ENCODE data around the gene NAP1L4.

Gene NAP1L4

GRCh38 chr11:2999464-2999998 is 7.4 kb upstream of the NAP1L4 start:
- TF ChIP-seq CTCF (IDR thresholded peaks at IDR 0.05; ENCODE audit: insufficient read depth, low read length, poor library complexity, severe bottlenecking), result no peak
- no peak for DNase-seq (ENCODE audit: extremely low read depth, insufficient read length)

GRCh38 chr11:2998073-2998850 is 6.1 kb upstream of the NAP1L4 start:
- TF ChIP-seq CTCF (IDR thresholded peaks at IDR 0.05; ENCODE audit: insufficient read depth, low read length, poor library complexity, severe bottlenecking), result no peak
- DNase-seq (ENCODE audit: extremely low read depth, insufficient read length), result no peak

More at GRCh38 chr11:2999464-2999998, 7.4 kb upstream of the NAP1L4 start:
- no peak overlapping the region for H3K4me3 ChIP-seq (replicated peaks; ENCODE audit: low read depth, low read length)
- H3K36me3 ChIP-seq (ENCODE audit: control insufficient read depth, insufficient read depth, low read length), result peaks cover 28% of the 10 kb centered on the region
- no peaks in the 10 kb centered on the region for H3K27me3 ChIP-seq (replicated peaks; ENCODE audit: control insufficient read depth, insufficient read depth, low read length)

GRCh38 chr11:2997406-2997805 is 5.3 kb upstream of the NAP1L4 start:
- TF ChIP-seq CTCF (IDR thresholded peaks at IDR 0.05; ENCODE audit: insufficient read depth, low read length, poor library complexity, severe bottlenecking), result no peak
- no peak for DNase-seq (ENCODE audit: extremely low read depth, insufficient read length)
- Histone ChIP-seq H3K36me3 (ENCODE audit: control insufficient read depth, insufficient read depth, low read length) (peaks cover 14% of the 10 kb centered on the region), H3K27me3 (replicated peaks; ENCODE audit: control insufficient read depth, insufficient read depth, low read length) (no peaks in the 10 kb centered on the region), H3K4me3 (replicated peaks; ENCODE audit: low read depth, low read length) (no peak overlapping the region)

More at GRCh38 chr11:2998073-2998850, 6.1 kb upstream of the NAP1L4 start:
- H3K27me3 ChIP-seq (replicated peaks; ENCODE audit: control insufficient read depth, insufficient read depth, low read length), result no peaks in the 10 kb centered on the region
- H3K36me3 ChIP-seq (ENCODE audit: control insufficient read depth, insufficient read depth, low read length), result peaks cover 20% of the 10 kb centered on the region
- no peak overlapping the region for H3K4me3 ChIP-seq (replicated peaks; ENCODE audit: low read depth, low read length)

GRCh38 chr11:2996976-2997375 is 4.8 kb upstream of the NAP1L4 start:
- TF ChIP-seq CTCF (IDR thresholded peaks at IDR 0.05; ENCODE audit: insufficient read depth, low read length, poor library complexity, severe bottlenecking), result no peak
- H3K27me3 ChIP-seq (replicated peaks; ENCODE audit: control insufficient read depth, insufficient read depth, low read length), result no peaks in the 10 kb centered on the region
- DNase-seq (ENCODE audit: extremely low read depth, insufficient read length), result no peak
- peaks cover 11% of the 10 kb centered on the region for H3K36me3 ChIP-seq (ENCODE audit: control insufficient read depth, insufficient read depth, low read length)
- no peak overlapping the region for H3K4me3 ChIP-seq (replicated peaks; ENCODE audit: low read depth, low read length)

GRCh38 chr11:2995893-2996554 is 3.9 kb upstream of the NAP1L4 start:
- Histone ChIP-seq H3K4me3 (replicated peaks; ENCODE audit: low read depth, low read length) (no peak overlapping the region), H3K36me3 (ENCODE audit: control insufficient read depth, insufficient read depth, low read length) (peaks cover 10% of the 10 kb centered on the region), H3K27me3 (replicated peaks; ENCODE audit: control insufficient read depth, insufficient read depth, low read length) (no peaks in the 10 kb centered on the region)
- TF ChIP-seq CTCF (IDR thresholded peaks at IDR 0.05; ENCODE audit: insufficient read depth, low read length, poor library complexity, severe bottlenecking), result no peak
- no peak for DNase-seq (ENCODE audit: extremely low read depth, insufficient read length)
